ENCODE results near the gene PRR18.

DNA sequence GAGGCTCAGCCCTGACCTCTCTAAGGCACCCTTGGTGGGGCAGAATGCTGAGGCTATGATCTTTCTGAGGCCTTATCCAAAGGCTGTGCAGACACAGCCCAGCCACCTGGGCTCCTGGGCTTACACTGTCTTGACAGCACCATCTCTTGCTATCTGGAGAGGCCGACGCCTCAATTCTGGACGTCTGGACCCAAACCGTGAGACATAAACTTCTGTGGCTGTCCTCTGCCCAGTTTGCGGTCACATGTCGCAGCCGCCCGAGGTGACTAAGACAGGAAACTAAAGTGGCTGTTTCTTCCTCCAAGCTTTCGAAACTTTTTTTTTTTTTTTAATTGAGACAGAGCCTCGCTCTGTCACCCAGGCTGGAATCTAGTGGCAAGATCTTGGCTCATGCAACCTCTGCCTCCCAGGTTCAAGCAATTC is 49.3 kb downstream of the PRR18 start:
- TF ChIP-seq POLR2A (IDR thresholded peaks at IDR 0.05; ENCODE audit: borderline replicate concordance, extremely low read depth, insufficient read depth, insufficient read length) (no peak), POLR2AphosphoS5 (IDR thresholded peaks at IDR 0.05; ENCODE audit: low read depth, low read length) (no peak), TCF7L2 (IDR thresholded peaks at IDR 0.05; ENCODE audit: borderline replicate concordance, extremely low read depth, insufficient read depth, insufficient read length) (no peak)
